Mononuclear cell (primary cell): Measurements from ENCODE around the gene COL7A1. TPM values are rescaled to one million over a fixed set of nuclear protein-coding genes. Genes with fewer than 3 reads are reported as not detected.

Source experiments
- H3K27me3 ChIP-seq: 2 replicates; pipeline ENCODE4 v1.6.0; 2011; ENCODE audit warnings: low read length, control low read depth; ENCODE audit not compliant: insufficient read depth
- H3K4me1 ChIP-seq: 2 replicates; pipeline ENCODE4 v1.5.1; 2011; ENCODE audit warnings: mild to moderate bottlenecking, low read length, control low read depth; ENCODE audit not compliant: insufficient read depth
- H3K4me3 ChIP-seq: 2 replicates; pipeline ENCODE4 v1.5.1; 2011; ENCODE audit warnings: mild to moderate bottlenecking, low read length, moderate library complexity
- H3K9me3 ChIP-seq: 2 replicates; pipeline ENCODE4 v1.5.1; 2011; ENCODE audit warnings: low read depth, mild to moderate bottlenecking, control low read depth, low read length
- total RNA-seq: library from RNA; depleted of rRNA; stranded (reverse); fragments of >200 nt; gene quantifications from one replicate; pipeline ENCODE4 v1.2.3, GENCODE V29; 2012

COL7A1 gene
- 0.10 TPM for total RNA-seq

- no peak within 1 kb of the TSS for H3K4me3 ChIP-seq
- H3K9me3 ChIP-seq, result no peaks in the 10 kb centered on the region
- H3K27me3 ChIP-seq, result peaks cover 15% of the 10 kb centered on the region
- H3K4me1 ChIP-seq, result no peaks in the 10 kb centered on the region
These were observed at the start of gene COL7A1 for GRCh38 chr3:48595075-48595525. Gene COL7A1, minus strand, starts transcription at chr3:48595329. Its CDS starts 170 bp downstream, at chr3:48595159.

- H3K4me3 ChIP-seq, result no peak overlapping the region
- H3K27me3 ChIP-seq, result no peaks in the 10 kb centered on the region
- H3K4me1 ChIP-seq, result no peaks in the 10 kb centered on the region
- no peaks in the 10 kb centered on the region for H3K9me3 ChIP-seq
These were observed 47.5 kb upstream of the COL7A1 start for GRCh38 chr3:48642605-48643004.

- H3K4me1 ChIP-seq, result peaks cover 1% of the 10 kb centered on the region
These were observed 46.3 kb upstream of the COL7A1 start for GRCh38 chr3:48641396-48641795.

GRCh38 chr3:48639944-48640606 lies 44.9 kb upstream of the COL7A1 start:
- Histone ChIP-seq H3K9me3 (no peaks in the 10 kb centered on the region), H3K4me1 (peaks cover 10% of the 10 kb centered on the region), H3K4me3 (no peak overlapping the region), H3K27me3 (no peaks in the 10 kb centered on the region)

More at GRCh38 chr3:48641396-48641795, 46.3 kb upstream of the COL7A1 start:
- no peaks in the 10 kb centered on the region for H3K27me3 ChIP-seq
- H3K9me3 ChIP-seq, result no peaks in the 10 kb centered on the region
- H3K4me3 ChIP-seq, result no peak overlapping the region

GRCh38 chr3:48637305-48637704 lies 42.2 kb upstream of the COL7A1 start:
- H3K4me3 ChIP-seq, result no peak overlapping the region

GRCh38 chr3:48636149-48636655 lies 41.1 kb upstream of the COL7A1 start:
- Histone ChIP-seq H3K9me3 (no peaks in the 10 kb centered on the region), H3K4me1 (peaks cover 20% of the 10 kb centered on the region), H3K27me3 (no peaks in the 10 kb centered on the region), H3K4me3 (peak overlapping the region; percentile 67)

More at GRCh38 chr3:48637305-48637704, 42.2 kb upstream of the COL7A1 start:
- Histone ChIP-seq H3K9me3 (no peaks in the 10 kb centered on the region), H3K4me1 (peaks cover 20% of the 10 kb centered on the region), H3K27me3 (no peaks in the 10 kb centered on the region)

GRCh38 chr3:48635222-48636021 lies 40.3 kb upstream of the COL7A1 start, which contains the start of gene SLC26A6:
Gene SLC26A6, minus strand, starts transcription at chr3:48635461. Its CDS starts 68 bp downstream, at chr3:48635393.
- peaks cover 20% of the 10 kb centered on the region for H3K4me1 ChIP-seq
- H3K9me3 ChIP-seq, result no peaks in the 10 kb centered on the region
- peak within 1 kb of the TSS; percentile 67 for H3K4me3 ChIP-seq
- H3K27me3 ChIP-seq, result no peaks in the 10 kb centered on the region

- Histone ChIP-seq H3K4me1 (peaks cover 20% of the 10 kb centered on the region), H3K9me3 (no peaks in the 10 kb centered on the region), H3K4me3 (peak overlapping the region; percentile 67), H3K27me3 (no peaks in the 10 kb centered on the region)
These were observed 39.6 kb upstream of the COL7A1 start for GRCh38 chr3:48634661-48635221.

GRCh38 chr3:48633743-48634142 lies 38.6 kb upstream of the COL7A1 start:
- Histone ChIP-seq H3K4me1 (peaks cover 20% of the 10 kb centered on the region), H3K9me3 (no peaks in the 10 kb centered on the region), H3K4me3 (no peak overlapping the region), H3K27me3 (no peaks in the 10 kb centered on the region)

GRCh38 chr3:48633256-48633655 lies 38.1 kb upstream of the COL7A1 start:
- Histone ChIP-seq H3K4me3 (no peak overlapping the region), H3K27me3 (no peaks in the 10 kb centered on the region), H3K4me1 (peaks cover 20% of the 10 kb centered on the region), H3K9me3 (no peaks in the 10 kb centered on the region)

- H3K4me3 ChIP-seq, result no peak overlapping the region
These were observed 36.7 kb upstream of the COL7A1 start for GRCh38 chr3:48631516-48632448.

GRCh38 chr3:48630833-48631232 lies 35.7 kb upstream of the COL7A1 start:
- H3K4me3 ChIP-seq, result no peak overlapping the region
- H3K4me1 ChIP-seq, result peaks cover 13% of the 10 kb centered on the region
- no peaks in the 10 kb centered on the region for H3K9me3 ChIP-seq
- H3K27me3 ChIP-seq, result no peaks in the 10 kb centered on the region

More at GRCh38 chr3:48631516-48632448, 36.7 kb upstream of the COL7A1 start:
- Histone ChIP-seq H3K9me3 (no peaks in the 10 kb centered on the region), H3K4me1 (peaks cover 20% of the 10 kb centered on the region), H3K27me3 (no peaks in the 10 kb centered on the region)

- Histone ChIP-seq H3K4me3 (no peak overlapping the region), H3K27me3 (no peaks in the 10 kb centered on the region), H3K9me3 (no peaks in the 10 kb centered on the region), H3K4me1 (peaks cover 10% of the 10 kb centered on the region)
These were observed 35.3 kb upstream of the COL7A1 start for GRCh38 chr3:48630407-48630806.

- Histone ChIP-seq H3K4me1 (peaks cover 10% of the 10 kb centered on the region), H3K4me3 (no peak overlapping the region), H3K27me3 (no peaks in the 10 kb centered on the region), H3K9me3 (no peaks in the 10 kb centered on the region)
These were observed 34.8 kb upstream of the COL7A1 start for GRCh38 chr3:48629894-48630293.
